Measurements from ENCODE around the gene PDE4D.

Gene PDE4D

GRCh38 chr5:59655693-59656309 is 237.7 kb downstream of the PDE4D start:
- no peak for DNase-seq (ENCODE audit: low spot score)

- DNase-seq (ENCODE audit: low spot score), result no peak
These were observed 238.8 kb downstream of the PDE4D start for GRCh38 chr5:59654691-59655090.

- DNase-seq (ENCODE audit: low spot score), result no peak
These were observed 241.1 kb downstream of the PDE4D start for GRCh38 chr5:59652449-59652848.

- DNase-seq (ENCODE audit: low spot score), result no peak
These were observed 244.3 kb downstream of the PDE4D start for GRCh38 chr5:59648949-59649921.

- no peak for DNase-seq (ENCODE audit: low spot score)
These were observed 245.3 kb downstream of the PDE4D start for GRCh38 chr5:59648038-59648831.

- DNase-seq (ENCODE audit: low spot score), result no peak
These were observed 248.1 kb downstream of the PDE4D start for GRCh38 chr5:59645380-59645779.

GRCh38 chr5:59640411-59640810 is 253.1 kb downstream of the PDE4D start:
- no peak for DNase-seq (ENCODE audit: low spot score)

GRCh38 chr5:59637884-59638580 is 255.5 kb downstream of the PDE4D start:
- no peak for DNase-seq (ENCODE audit: low spot score)

- no peak for DNase-seq (ENCODE audit: low spot score)
These were observed 264.0 kb downstream of the PDE4D start for GRCh38 chr5:59629561-59629960.

GRCh38 chr5:59628062-59628828 is 265.3 kb downstream of the PDE4D start:
- no peak for DNase-seq (ENCODE audit: low spot score)

- no peak for DNase-seq (ENCODE audit: low spot score)
These were observed 268.6 kb downstream of the PDE4D start for GRCh38 chr5:59624898-59625297.

GRCh38 chr5:59622848-59623247 is 270.7 kb downstream of the PDE4D start:
- no peak for DNase-seq (ENCODE audit: low spot score)

GRCh38 chr5:59621477-59621876 is 272.0 kb downstream of the PDE4D start:
- no peak for DNase-seq (ENCODE audit: low spot score)

- no peak for DNase-seq (ENCODE audit: low spot score)
These were observed 272.9 kb downstream of the PDE4D start for GRCh38 chr5:59620535-59621212.

GRCh38 chr5:59618644-59619043 is 274.9 kb downstream of the PDE4D start:
- DNase-seq (ENCODE audit: low spot score), result no peak

GRCh38 chr5:59617186-59617771 is 276.2 kb downstream of the PDE4D start:
- no peak for DNase-seq (ENCODE audit: low spot score)

GRCh38 chr5:59616413-59616812 is 277.1 kb downstream of the PDE4D start:
- no peak for DNase-seq (ENCODE audit: low spot score)

- DNase-seq (ENCODE audit: low spot score), result no peak
These were observed 278.3 kb downstream of the PDE4D start for GRCh38 chr5:59615272-59615671.

- no peak for DNase-seq (ENCODE audit: low spot score)
These were observed 283.8 kb downstream of the PDE4D start for GRCh38 chr5:59609501-59610265.
